ENCODE results near the gene TMUB1. TPM values are rescaled to one million over a fixed set of nuclear protein-coding genes. Genes with fewer than 3 reads are reported as not detected.

TMUB1 gene
- total and polyA plus RNA-seq, 2 donors (not counting 1 experiment from before 2014, with no cell fraction given), result 49.2 to 102 TPM

- no peaks in the 10 kb centered on the region for H3K36me3 ChIP-seq (replicated peaks in 1 of 2; ENCODE audit: control extremely low read depth in 1 of 2, control insufficient read depth in 1 of 2, extremely low read depth in 1 of 2, insufficient read depth in 2 of 2, low read length in 1 of 2)
- peaks cover 9% of the 10 kb centered on the region for H3K4me1 Mint-ChIP-seq
- no peaks in the 10 kb centered on the region for H3K9me3 Mint-ChIP-seq (ENCODE audit: insufficient read depth)
- WGBS (ENCODE audit: insufficient coverage), result 97% methylated on average over 17 of the region's 24 CpGs
- no peaks in the 10 kb centered on the region for H3K9me3 ChIP-seq (ENCODE audit: control extremely low read depth in 1 of 3, control insufficient read depth in 2 of 3, insufficient read depth in 1 of 3, low read length in 2 of 3)
- H3K27me3 Mint-ChIP-seq, result peaks cover 3% of the 10 kb centered on the region
- no peak for ATAC-seq (ENCODE audit: low read depth)
- intact Hi-C loops (cut with micrococcal nuclease), result no loop called here
- TF ChIP-seq EZH2 (IDR thresholded peaks at IDR 0.05; ENCODE audit: borderline replicate concordance, insufficient read depth, low read depth, low read length, poor library complexity, severe bottlenecking) (no peak), CTCF (IDR thresholded peaks at IDR 0.05) (no peak)
- no peaks in the 10 kb centered on the region for H3K27me3 ChIP-seq (replicated peaks in 1 of 4; ENCODE audit: control extremely low read depth in 1 of 4, control insufficient read depth in 3 of 4, insufficient read depth in 4 of 4, low read length in 3 of 4)
- ChIA-PET POLR2A (no interaction called here), CTCF (no interaction called here)
- no peak overlapping the region for H3K27ac Mint-ChIP-seq
- peaks cover 0 to 6% of the 10 kb centered on the region in 2 donors for H3K4me1 ChIP-seq (ENCODE audit: control insufficient read depth in 2 of 2, insufficient read depth in 2 of 2, low read length in 2 of 2)
- H3K4me3 ChIP-seq (ENCODE audit: control extremely low read depth in 1 of 5, extremely low read depth in 1 of 5, insufficient read depth in 1 of 5, low read depth in 2 of 5, low read length in 4 of 5), result no peak overlapping the region
- no peak overlapping the region for H3K4me3 Mint-ChIP-seq
- H3K9ac ChIP-seq (ENCODE audit: low read length), result no peak overlapping the region
- no peak overlapping the region for H2AFZ ChIP-seq (ENCODE audit: insufficient read depth, low read depth, low read length, poor library complexity, severe bottlenecking)
- H3K27ac ChIP-seq (ENCODE audit: low read length in 2 of 2), result no peak overlapping the region
- no peaks in the 10 kb centered on the region for H4K20me1 ChIP-seq (ENCODE audit: control insufficient read depth, insufficient read depth, low read length, poor library complexity, severe bottlenecking)
- DNase-seq, result no peak
- no peaks in the 10 kb centered on the region for H3K79me2 ChIP-seq (ENCODE audit: control insufficient read depth, insufficient read depth, low read length)
- no peak overlapping the region for H3K4me2 ChIP-seq (replicated peaks; ENCODE audit: low read depth, low read length, poor library complexity, severe bottlenecking)
Observed at GRCh38 chr7:151122276-151122675, 39.0 kb upstream of the TMUB1 start.

GRCh38 chr7:151121380-151122170 is 38.3 kb upstream of the TMUB1 start:
- intact Hi-C loops (cut with micrococcal nuclease), result no loop called here
- TF ChIP-seq EZH2 (IDR thresholded peaks at IDR 0.05; ENCODE audit: borderline replicate concordance, insufficient read depth, low read depth, low read length, poor library complexity, severe bottlenecking), result no peak
- no peak for TF ChIP-seq CTCF (IDR thresholded peaks at IDR 0.05)
- H3K79me2 ChIP-seq (ENCODE audit: control insufficient read depth, insufficient read depth, low read length), result no peaks in the 10 kb centered on the region
- peaks cover 0 to 2% (median 0%) of the 10 kb centered on the region in 4 experiments for H3K27me3 ChIP-seq (replicated peaks in 1 of 4; ENCODE audit: control extremely low read depth in 1 of 4, control insufficient read depth in 3 of 4, insufficient read depth in 4 of 4, low read length in 3 of 4)
- no peak overlapping the region for H3K27ac Mint-ChIP-seq
- ChIA-PET POLR2A (no interaction called here), CTCF (no interaction called here)
- no peak overlapping the region for H3K9ac ChIP-seq (ENCODE audit: low read length)
- H3K4me1 Mint-ChIP-seq, result peaks cover 11% of the 10 kb centered on the region
- no peaks in the 10 kb centered on the region for H3K36me3 ChIP-seq (replicated peaks in 1 of 2; ENCODE audit: control extremely low read depth in 1 of 2, control insufficient read depth in 1 of 2, extremely low read depth in 1 of 2, insufficient read depth in 2 of 2, low read length in 1 of 2)
- 91% methylated on average over 28 of the region's 30 CpGs for WGBS (ENCODE audit: insufficient coverage)
- H2AFZ ChIP-seq (ENCODE audit: insufficient read depth, low read depth, low read length, poor library complexity, severe bottlenecking), result no peak overlapping the region
- H3K4me1 ChIP-seq (ENCODE audit: control insufficient read depth in 2 of 2, insufficient read depth in 2 of 2, low read length in 2 of 2), result peaks cover 0 to 6% of the 10 kb centered on the region in 2 donors
- peaks cover 3% of the 10 kb centered on the region for H3K27me3 Mint-ChIP-seq
- no peak for DNase-seq
- no peak overlapping the region for H3K4me2 ChIP-seq (replicated peaks; ENCODE audit: low read depth, low read length, poor library complexity, severe bottlenecking)
- ATAC-seq (ENCODE audit: low read depth), result no peak
- no peaks in the 10 kb centered on the region for H3K9me3 Mint-ChIP-seq (ENCODE audit: insufficient read depth)
- H3K4me3 ChIP-seq (ENCODE audit: control extremely low read depth in 1 of 5, extremely low read depth in 1 of 5, insufficient read depth in 1 of 5, low read depth in 2 of 5, low read length in 4 of 5), result no peak overlapping the region
- H4K20me1 ChIP-seq (ENCODE audit: control insufficient read depth, insufficient read depth, low read length, poor library complexity, severe bottlenecking), result no peaks in the 10 kb centered on the region
- H3K4me3 Mint-ChIP-seq, result no peak overlapping the region
- no peak overlapping the region for H3K27ac ChIP-seq (ENCODE audit: low read length in 2 of 2)
- H3K9me3 ChIP-seq (ENCODE audit: control extremely low read depth in 1 of 3, control insufficient read depth in 2 of 3, insufficient read depth in 1 of 3, low read length in 2 of 3), result no peaks in the 10 kb centered on the region

Data from B cell (primary cell).